ENCODE data around the gene FBXL7. TPM values are rescaled to one million over a fixed set of nuclear protein-coding genes. Genes with fewer than 3 reads are reported as not detected.

FBXL7 gene
- total and polyA plus RNA-seq, 2 of the 8 experiments (the other 6 are each of a cell fraction or from before 2014, with no cell fraction given): 17.7 to 17.8 TPM

DNA sequence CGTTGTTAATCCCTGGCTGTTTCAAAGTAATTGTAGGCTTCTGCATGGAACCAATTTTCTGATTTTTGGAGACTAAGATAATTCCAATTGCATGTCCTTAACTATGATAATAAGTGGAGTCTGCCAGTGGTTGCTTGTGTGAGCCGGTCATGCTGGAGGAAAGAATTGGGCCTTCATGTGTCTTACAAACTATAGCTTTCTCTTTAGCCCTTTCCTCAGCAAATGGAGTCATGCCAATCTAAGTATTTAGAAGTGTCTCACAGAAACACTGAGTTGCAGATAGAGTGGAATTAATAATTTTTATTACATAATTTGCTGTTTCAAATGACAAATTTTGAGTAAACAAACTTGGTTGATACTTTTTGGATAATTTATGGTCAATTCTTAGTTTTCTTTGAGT is 200.4 kb downstream of the FBXL7 start (continued):
- TF ChIP-seq BACH1 (IDR thresholded peaks at IDR 0.05; ENCODE audit: low read length): no peak
- no peak for TF ChIP-seq RXRA (IDR thresholded peaks at IDR 0.05; ENCODE audit: insufficient read depth, low read depth, low read length)
- TF ChIP-seq EZH2 (IDR thresholded peaks at IDR 0.05; ENCODE audit: low read depth, low read length, severe bottlenecking): no peak
- TF ChIP-seq ATF2 (IDR thresholded peaks at IDR 0.05; ENCODE audit: low read length): no peak
- TF ChIP-seq SUZ12 (IDR thresholded peaks at IDR 0.05; ENCODE audit: low read length): no peak
- TF ChIP-seq BRCA1 (IDR thresholded peaks at IDR 0.05; ENCODE audit: low read depth, low read length): no peak
- TF ChIP-seq CBX8 (IDR thresholded peaks at IDR 0.05; ENCODE audit: borderline replicate concordance, low read depth, low read length): no peak
- TF ChIP-seq NANOG (IDR thresholded peaks at IDR 0.05; ENCODE audit: insufficient read depth, low read depth, low read length, poor library complexity, severe bottlenecking): no peak

Data from H1 (cell line).